ENCODE results near the gene PTPN1. TPM values are rescaled to one million over a fixed set of nuclear protein-coding genes. Genes with fewer than 3 reads are reported as not detected.
"Not testable (repeated sequence)": the region's sequence is repeated elsewhere in the genome, so short reads cannot be mapped to it uniquely, and the experiment has no call there.

Gene PTPN1
- total RNA-seq, 2 donors from 2014 or later: 65.5 to 67.7 TPM

GRCh38 chr20:50565871-50566270, 55.7 kb downstream of the PTPN1 start:
- H3K27ac Mint-ChIP-seq: peak overlapping the region; percentile 85
- H3K9me3 ChIP-seq (ENCODE audit: control insufficient read depth, low read length, poor library complexity, severe bottlenecking): no peaks in the 10 kb centered on the region
- ATAC-seq (no peak), DNase-seq (no peak)
- H3K36me3 Mint-ChIP-seq (ENCODE audit: low read depth): peaks cover 18% of the 10 kb centered on the region
- no peaks in the 10 kb centered on the region for H3K27me3 Mint-ChIP-seq
- H3K4me3 Mint-ChIP-seq: no peak overlapping the region
- H3K4me1 Mint-ChIP-seq: peaks cover 53% of the 10 kb centered on the region

GRCh38 chr20:50567860-50568548, 57.8 kb downstream of the PTPN1 start:
- Mint-ChIP-seq H3K27ac (peak overlapping the region; percentile 90), H3K4me1 (peaks cover 51% of the 10 kb centered on the region), H3K4me3 (no peak overlapping the region), H3K36me3 (ENCODE audit: low read depth) (peaks cover 15% of the 10 kb centered on the region), H3K27me3 (no peaks in the 10 kb centered on the region)
- H3K9me3 ChIP-seq (ENCODE audit: control insufficient read depth, low read length, poor library complexity, severe bottlenecking): no peaks in the 10 kb centered on the region
- ATAC-seq (no peak), DNase-seq (no peak)

- no peaks in the 10 kb centered on the region for H3K9me3 ChIP-seq (ENCODE audit: control insufficient read depth, low read length, poor library complexity, severe bottlenecking)
- Mint-ChIP-seq H3K4me3 (peak overlapping the region; percentile 36), H3K4me1 (peaks cover 49% of the 10 kb centered on the region), H3K27ac (peak overlapping the region; percentile 90), H3K27me3 (no peaks in the 10 kb centered on the region), H3K36me3 (ENCODE audit: low read depth) (peaks cover 12% of the 10 kb centered on the region)
- no peak for DNase-seq
- no peak for ATAC-seq
Measured at GRCh38 chr20:50568549-50568942, 58.4 kb downstream of the PTPN1 start.

- Mint-ChIP-seq H3K27ac (peak overlapping the region; percentile 90), H3K4me3 (peak overlapping the region; percentile 64), H3K4me1 (peaks cover 49% of the 10 kb centered on the region), H3K36me3 (ENCODE audit: low read depth) (peaks cover 12% of the 10 kb centered on the region)
- not testable (repeated sequence) for ATAC-seq; H3K9me3 ChIP-seq (ENCODE audit: control insufficient read depth, low read length, poor library complexity, severe bottlenecking); H3K27me3 Mint-ChIP-seq; DNase-seq
Measured at GRCh38 chr20:50569487-50569863, 59.3 kb downstream of the PTPN1 start.

- Mint-ChIP-seq H3K36me3 (ENCODE audit: low read depth) (peaks cover 12% of the 10 kb centered on the region), H3K27me3 (no peaks in the 10 kb centered on the region), H3K4me3 (peak overlapping the region; percentile 41), H3K4me1 (peaks cover 47% of the 10 kb centered on the region), H3K27ac (peak overlapping the region; percentile 90)
- DNase-seq (no peak), ATAC-seq (peak; percentile 81)
- H3K9me3 ChIP-seq (ENCODE audit: control insufficient read depth, low read length, poor library complexity, severe bottlenecking): no peaks in the 10 kb centered on the region
Measured at GRCh38 chr20:50569864-50570836, 60.0 kb downstream of the PTPN1 start.

- H3K27ac Mint-ChIP-seq: peak overlapping the region; percentile 90
- H3K4me1 Mint-ChIP-seq: peaks cover 50% of the 10 kb centered on the region
- no peak overlapping the region for H3K4me3 Mint-ChIP-seq
- no peak for DNase-seq
- no peaks in the 10 kb centered on the region for H3K9me3 ChIP-seq (ENCODE audit: control insufficient read depth, low read length, poor library complexity, severe bottlenecking)
- no peaks in the 10 kb centered on the region for H3K27me3 Mint-ChIP-seq
- peaks cover 12% of the 10 kb centered on the region for H3K36me3 Mint-ChIP-seq (ENCODE audit: low read depth)
- ATAC-seq: no peak
Measured at GRCh38 chr20:50571466-50571865, 61.3 kb downstream of the PTPN1 start.

GRCh38 chr20:50572938-50573777, 63.0 kb downstream of the PTPN1 start:
- Mint-ChIP-seq H3K27me3 (no peaks in the 10 kb centered on the region), H3K4me3 (no peak overlapping the region), H3K36me3 (ENCODE audit: low read depth) (peaks cover 11% of the 10 kb centered on the region), H3K4me1 (peaks cover 41% of the 10 kb centered on the region), H3K27ac (peak overlapping the region; percentile 90)
- ATAC-seq (no peak), DNase-seq (no peak)
- no peaks in the 10 kb centered on the region for H3K9me3 ChIP-seq (ENCODE audit: control insufficient read depth, low read length, poor library complexity, severe bottlenecking)

- DNase-seq: no peak
- no peak for ATAC-seq
- no peak overlapping the region for H3K27ac Mint-ChIP-seq
- H3K36me3 Mint-ChIP-seq (ENCODE audit: low read depth): peaks cover 6% of the 10 kb centered on the region
- H3K4me3 Mint-ChIP-seq: no peak overlapping the region
- no peaks in the 10 kb centered on the region for H3K27me3 Mint-ChIP-seq
- peaks cover 32% of the 10 kb centered on the region for H3K4me1 Mint-ChIP-seq
- H3K9me3 ChIP-seq (ENCODE audit: control insufficient read depth, low read length, poor library complexity, severe bottlenecking): no peaks in the 10 kb centered on the region
Measured at GRCh38 chr20:50574108-50574507, 63.9 kb downstream of the PTPN1 start.

GRCh38 chr20:50574586-50574985, 64.4 kb downstream of the PTPN1 start:
- Mint-ChIP-seq H3K27ac (peak overlapping the region; percentile 75), H3K36me3 (ENCODE audit: low read depth) (peaks cover 3% of the 10 kb centered on the region), H3K27me3 (no peaks in the 10 kb centered on the region), H3K4me1 (peaks cover 28% of the 10 kb centered on the region), H3K4me3 (no peak overlapping the region)
- H3K9me3 ChIP-seq (ENCODE audit: control insufficient read depth, low read length, poor library complexity, severe bottlenecking): no peaks in the 10 kb centered on the region
- ATAC-seq: no peak
- no peak for DNase-seq

GRCh38 chr20:50575865-50576720, 65.9 kb downstream of the PTPN1 start:
- Mint-ChIP-seq H3K27me3 (no peaks in the 10 kb centered on the region), H3K36me3 (ENCODE audit: low read depth) (peaks cover 3% of the 10 kb centered on the region), H3K4me1 (peaks cover 17% of the 10 kb centered on the region), H3K27ac (peak overlapping the region; percentile 75), H3K4me3 (no peak overlapping the region)
- no peaks in the 10 kb centered on the region for H3K9me3 ChIP-seq (ENCODE audit: control insufficient read depth, low read length, poor library complexity, severe bottlenecking)
- DNase-seq (peak; percentile 29 to 51 (median 37)), ATAC-seq (peak; percentile 88)

GRCh38 chr20:50577175-50578018, 67.2 kb downstream of the PTPN1 start:
- peaks cover 3% of the 10 kb centered on the region for H3K36me3 Mint-ChIP-seq (ENCODE audit: low read depth)
- H3K27me3 Mint-ChIP-seq: no peaks in the 10 kb centered on the region
- DNase-seq: no peak
- H3K9me3 ChIP-seq (ENCODE audit: control insufficient read depth, low read length, poor library complexity, severe bottlenecking): no peaks in the 10 kb centered on the region
- no peak for ATAC-seq
- peaks cover 15% of the 10 kb centered on the region for H3K4me1 Mint-ChIP-seq
- no peak overlapping the region for H3K4me3 Mint-ChIP-seq
- no peak overlapping the region for H3K27ac Mint-ChIP-seq
